Lower leg skin (tissue), 4 donors: Measurements from ENCODE around the gene CXorf51A. TPM values are rescaled to one million over a fixed set of nuclear protein-coding genes. Genes with fewer than 3 reads are reported as not detected.
"Not testable (repeated sequence)": the region's sequence is repeated elsewhere in the genome, so short reads cannot be mapped to it uniquely, and the experiment has no call there.

ENCODE experiments used
- DNase-seq, 2 donors: peaks; one replicate each; pipeline ENCODE4 v3.0.0-alpha.2; 2019; ENCODE audit warnings: low spot score in 2 of 2
- H3K4me3 ChIP-seq: fragments of 200-600 bp; sonication (generic); 2 replicates; pipeline ENCODE4 v1.5.1; 2017; ENCODE audit warnings: mild to moderate bottlenecking, low read depth; ENCODE audit not compliant: poor library complexity, severe bottlenecking
- POLR2A ChIP-seq, 2 donors: fragments of 450-650 bp; IDR thresholded peaks; one replicate each; pipeline ENCODE4 v1.6.1; 2016 to 2017; ENCODE audit warnings: antibody characterized with exemption in 2 of 2, mild to moderate bottlenecking in 1 of 2, moderate library complexity in 1 of 2
- WGBS, 2 donors: methylation state at CpG; one replicate each; pipeline ENCODE4 v1.1.5; 2018; 5-methylcytosine and 5-hydroxymethylcytosine counted together
- intact Hi-C: fragments of 100-400 bp; cut with DNase I; formaldehyde crosslinking; loops from one replicate; pipeline ENCODE4 v1.15.0; 2023; ENCODE audit warnings: low total_unique reads
- total RNA-seq, 4 donors: library from RNA; depleted of rRNA; stranded (reverse); fragments of >200 nt; gene quantifications; one replicate each; pipeline ENCODE4 v1.1.0, GENCODE V29; 2016
- TF ChIP-seq, protein P1 (sequence below), 3 donors: fragments of 450-650 bp; IDR thresholded peaks; one replicate each; pipeline ENCODE4 v1.5.1; 2016; ENCODE audit warnings: antibody characterized with exemption in 3 of 3, mild to moderate bottlenecking in 3 of 3, moderate library complexity in 2 of 3

The CXorf51A gene
- not detected for total RNA-seq

DNA sequence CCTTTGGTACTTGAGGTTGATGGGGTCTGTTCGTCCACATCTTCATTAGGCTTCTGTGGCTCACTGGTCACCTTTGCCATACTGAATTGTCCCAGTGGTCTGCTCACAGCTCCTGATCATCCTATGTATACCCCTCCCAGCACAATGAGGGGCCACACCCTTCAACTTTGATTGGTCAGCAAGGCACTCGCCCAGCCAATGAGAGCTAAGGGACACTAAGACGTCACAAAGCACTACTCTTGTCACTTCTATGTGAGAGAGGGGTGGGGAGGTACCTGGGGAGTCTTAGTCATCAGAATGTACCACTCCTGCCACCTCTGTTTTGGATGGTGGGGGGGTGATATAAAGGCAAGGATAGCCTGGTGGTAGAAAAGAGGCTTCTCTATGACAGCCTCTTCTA lies at the start of gene CXorf51A:
Gene CXorf51A (minus strand): TSS at position 101 of the 400 bp plus-strand sequence. CDS start 21 bp downstream, at position 80.
- intact Hi-C loops, result not testable (repeated sequence)

GRCh38 chrX:146863566-146863965 lies 49.0 kb upstream of the CXorf51A start:
- WGBS, 2 donors, result 14 to 21% methylated on average over 1 of the region's 1 CpG
- no peak for DNase-seq
- intact Hi-C loops, result no loop called here
- TF ChIP-seq, protein P1, sequence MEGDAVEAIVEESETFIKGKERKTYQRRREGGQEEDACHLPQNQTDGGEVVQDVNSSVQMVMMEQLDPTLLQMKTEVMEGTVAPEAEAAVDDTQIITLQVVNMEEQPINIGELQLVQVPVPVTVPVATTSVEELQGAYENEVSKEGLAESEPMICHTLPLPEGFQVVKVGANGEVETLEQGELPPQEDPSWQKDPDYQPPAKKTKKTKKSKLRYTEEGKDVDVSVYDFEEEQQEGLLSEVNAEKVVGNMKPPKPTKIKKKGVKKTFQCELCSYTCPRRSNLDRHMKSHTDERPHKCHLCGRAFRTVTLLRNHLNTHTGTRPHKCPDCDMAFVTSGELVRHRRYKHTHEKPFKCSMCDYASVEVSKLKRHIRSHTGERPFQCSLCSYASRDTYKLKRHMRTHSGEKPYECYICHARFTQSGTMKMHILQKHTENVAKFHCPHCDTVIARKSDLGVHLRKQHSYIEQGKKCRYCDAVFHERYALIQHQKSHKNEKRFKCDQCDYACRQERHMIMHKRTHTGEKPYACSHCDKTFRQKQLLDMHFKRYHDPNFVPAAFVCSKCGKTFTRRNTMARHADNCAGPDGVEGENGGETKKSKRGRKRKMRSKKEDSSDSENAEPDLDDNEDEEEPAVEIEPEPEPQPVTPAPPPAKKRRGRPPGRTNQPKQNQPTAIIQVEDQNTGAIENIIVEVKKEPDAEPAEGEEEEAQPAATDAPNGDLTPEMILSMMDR (IDR thresholded peaks at IDR 0.05), result no peak
- TF ChIP-seq POLR2A (IDR thresholded peaks at IDR 0.05), result no peak
- no peak overlapping the region for H3K4me3 ChIP-seq

More for the DNA sequence above, at the start of gene CXorf51A:
- WGBS, 2 donors, result no CpG with 5 or more reads among the region's 3 CpGs
- DNase-seq, H3K4me3 ChIP-seq: not testable (repeated sequence)

GRCh38 chrX:146854281-146854680 lies 39.7 kb upstream of the CXorf51A start:
- no peak for TF ChIP-seq POLR2A (IDR thresholded peaks at IDR 0.05)
- TF ChIP-seq, protein P1 (IDR thresholded peaks at IDR 0.05), result no peak

GRCh38 chrX:146831994-146832393 lies 17.4 kb upstream of the CXorf51A start:
- intact Hi-C loops, result no loop called here
- no peak overlapping the region for H3K4me3 ChIP-seq
- 81 to 85% methylated on average over 4 of the region's 4 CpGs for WGBS, 2 donors
- DNase-seq, result no peak
- no peak for TF ChIP-seq POLR2A (IDR thresholded peaks at IDR 0.05)
- TF ChIP-seq, protein P1 (IDR thresholded peaks at IDR 0.05), result no peak

More at GRCh38 chrX:146854281-146854680, 39.7 kb upstream of the CXorf51A start:
- 28 to 35% methylated on average over 2 of the region's 2 CpGs for WGBS, 2 donors
- H3K4me3 ChIP-seq, result no peak overlapping the region
- intact Hi-C loops, result no loop called here
- DNase-seq, result no peak

- WGBS, 2 donors, result no CpG with 5 or more reads among the region's 3 CpGs
- H3K4me3 ChIP-seq, DNase-seq, intact Hi-C loops: not testable (repeated sequence)
These were observed 5.1 kb downstream of the CXorf51A start, which contains the start of gene CXorf51B for GRCh38 chrX:146809471-146809870. Gene CXorf51B (plus strand): TSS chrX:146809771. CDS start chrX:146809792, 21 bp downstream.

Other genes starting within 250 kb of the CXorf51A start
- gene CXorf51B, start 5.0 kb downstream of the CXorf51A start, total RNA-seq, result not detected